Measurements from ENCODE around the gene NELFA.

NELFA gene

DNA sequence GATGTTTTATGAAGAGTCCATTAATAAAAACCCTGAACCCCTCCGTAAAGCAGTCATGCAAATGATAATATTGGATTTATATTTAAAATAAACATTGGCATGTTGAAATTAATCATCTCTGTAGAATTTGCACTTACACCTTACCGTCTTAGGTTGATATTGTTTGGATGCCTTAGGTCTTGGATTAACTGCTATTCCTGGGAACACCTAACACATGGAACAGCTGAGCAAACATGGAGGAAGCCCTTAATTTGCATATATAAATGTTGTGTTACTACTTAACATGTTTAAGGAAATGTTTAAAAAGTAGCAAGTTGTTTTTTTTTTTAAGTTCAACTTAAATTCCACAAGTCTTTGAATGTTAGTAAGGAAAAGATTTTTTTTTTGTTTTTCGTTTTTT is 75.1 kb downstream of the NELFA start:
- no peak for DNase-seq (ENCODE audit: low spot score)

DNA sequence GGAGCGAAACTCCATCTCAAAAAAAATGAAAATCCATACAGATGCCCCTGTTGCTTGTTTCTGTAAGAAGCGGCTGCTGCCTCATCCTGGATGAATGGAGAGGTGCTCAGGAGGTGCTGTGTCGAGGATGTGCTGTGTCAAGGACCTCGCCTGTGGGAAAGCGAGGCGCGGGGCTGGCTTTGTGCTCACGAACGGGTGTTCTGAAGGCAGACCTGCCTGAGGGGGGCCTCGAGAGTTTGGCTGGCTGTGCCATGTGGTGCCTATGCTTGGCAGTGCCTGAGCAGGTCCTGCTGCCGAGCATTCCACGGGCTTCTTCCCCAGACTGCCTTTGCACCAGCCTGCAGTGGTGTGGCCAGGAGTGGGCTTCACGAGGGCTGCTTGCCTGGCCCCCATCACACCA is 76.0 kb downstream of the NELFA start:
- DNase-seq (ENCODE audit: low spot score): no peak

Data from NAMALWA (cell line).